AG04450 (cell line): ENCODE measurements around the gene RUNDC1. TPM values are rescaled to one million over a fixed set of nuclear protein-coding genes. Genes with fewer than 3 reads are reported as not detected.

ENCODE experiments used
- CTCF ChIA-PET: fragments of 300-600, 350-600 bp; formaldehyde crosslinking; extraction: SDS; loops from one replicate; lab custom pipeline; 2022; ENCODE audit warnings: antibody characterized with exemption, inconsistent platforms; lab: Charles Lee
- POLR2A ChIA-PET: fragments of 350-600 bp; formaldehyde crosslinking; extraction: SDS; loops from one replicate; lab custom pipeline; 2021; ENCODE audit warnings: antibody characterized with exemption, inconsistent platforms; lab: Yijun Ruan, JAX
- DNase-seq: peaks from one replicate; pipeline ENCODE4 v3.0.0-alpha.2; 2011; ENCODE audit warnings: low read depth, low spot score
- H3K27ac ChIP-seq: one replicate; pipeline ENCODE4 v1.5.1; 2012; ENCODE audit warnings: low read depth, low read length, control low read depth
- H3K27me3 ChIP-seq: one replicate; pipeline ENCODE4 v1.6.0; 2012; ENCODE audit warnings: low read length; ENCODE audit not compliant: control insufficient read depth, insufficient read depth
- H3K4me3 ChIP-seq: 2 replicates; pipeline ENCODE4 v1.5.1; 2011; ENCODE audit warnings: mild to moderate bottlenecking, low read depth, low read length, control low read depth
- H3K9me3 ChIP-seq: 2 replicates; pipeline ENCODE4 v1.5.1; 2012; ENCODE audit warnings: low read length; ENCODE audit not compliant: control insufficient read depth, insufficient read depth
- polyA plus RNA-seq: library from polyadenylated mRNA; depleted of rRNA; stranded (reverse); fragments of >200 nt; gene quantifications from 2 replicates; pipeline ENCODE4 v1.2.3, GENCODE V29; 2011
- TF ChIP-seq, protein P1 (sequence below): IDR thresholded peaks from 2 replicates; pipeline ENCODE4 v1.5.1; 2011; ENCODE audit warnings: low read depth, low read length, control low read depth, inconsistent platforms

Gene RUNDC1
- polyA plus RNA-seq, 1 experiment = 9.4 TPM

DNA sequence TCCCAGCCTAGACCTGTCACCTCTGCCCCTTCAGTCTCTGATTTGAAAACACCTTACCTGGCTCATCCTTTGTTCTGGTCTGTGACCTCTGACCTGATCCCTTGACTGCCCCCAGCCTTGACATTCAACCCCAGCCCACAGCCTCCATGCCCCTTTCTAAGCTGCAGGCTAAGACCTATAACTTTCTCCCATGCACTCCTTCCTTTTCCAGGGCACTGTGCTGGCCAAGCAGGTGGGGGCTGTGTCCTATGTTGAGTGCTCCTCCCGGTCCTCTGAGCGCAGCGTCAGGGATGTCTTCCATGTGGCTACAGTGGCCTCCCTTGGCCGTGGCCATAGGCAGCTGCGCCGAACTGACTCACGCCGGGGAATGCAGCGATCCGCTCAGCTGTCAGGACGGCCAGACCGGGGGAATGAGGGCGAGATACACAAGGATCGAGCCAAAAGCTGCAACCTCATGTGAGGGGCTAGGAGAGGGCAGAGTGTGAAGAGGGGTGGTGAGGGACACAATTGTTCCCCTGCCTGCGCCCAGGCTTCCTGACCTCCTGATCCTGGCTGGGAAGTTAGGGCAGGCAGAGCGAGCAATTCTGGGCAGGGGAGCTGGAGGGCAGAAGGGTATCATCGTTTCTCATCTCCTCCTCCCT, 48.0 kb downstream of the RUNDC1 start:
- ChIA-PET CTCF (no interaction called here), POLR2A (no interaction called here)
- DNase-seq = no peak
- Histone ChIP-seq H3K4me3 (no peak overlapping the region), H3K27ac (no peak overlapping the region), H3K9me3 (no peaks in the 10 kb centered on the region), H3K27me3 (peaks cover 4% of the 10 kb centered on the region)
- TF ChIP-seq, protein P1, sequence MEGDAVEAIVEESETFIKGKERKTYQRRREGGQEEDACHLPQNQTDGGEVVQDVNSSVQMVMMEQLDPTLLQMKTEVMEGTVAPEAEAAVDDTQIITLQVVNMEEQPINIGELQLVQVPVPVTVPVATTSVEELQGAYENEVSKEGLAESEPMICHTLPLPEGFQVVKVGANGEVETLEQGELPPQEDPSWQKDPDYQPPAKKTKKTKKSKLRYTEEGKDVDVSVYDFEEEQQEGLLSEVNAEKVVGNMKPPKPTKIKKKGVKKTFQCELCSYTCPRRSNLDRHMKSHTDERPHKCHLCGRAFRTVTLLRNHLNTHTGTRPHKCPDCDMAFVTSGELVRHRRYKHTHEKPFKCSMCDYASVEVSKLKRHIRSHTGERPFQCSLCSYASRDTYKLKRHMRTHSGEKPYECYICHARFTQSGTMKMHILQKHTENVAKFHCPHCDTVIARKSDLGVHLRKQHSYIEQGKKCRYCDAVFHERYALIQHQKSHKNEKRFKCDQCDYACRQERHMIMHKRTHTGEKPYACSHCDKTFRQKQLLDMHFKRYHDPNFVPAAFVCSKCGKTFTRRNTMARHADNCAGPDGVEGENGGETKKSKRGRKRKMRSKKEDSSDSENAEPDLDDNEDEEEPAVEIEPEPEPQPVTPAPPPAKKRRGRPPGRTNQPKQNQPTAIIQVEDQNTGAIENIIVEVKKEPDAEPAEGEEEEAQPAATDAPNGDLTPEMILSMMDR = no peak

GRCh38 chr17:43030137-43030767, 49.9 kb downstream of the RUNDC1 start:
- H3K27me3 ChIP-seq = peaks cover 4% of the 10 kb centered on the region
- DNase-seq = no peak
- POLR2A ChIA-PET = no interaction called here
- CTCF ChIA-PET = no interaction called here
- no peak overlapping the region for H3K27ac ChIP-seq
- no peaks in the 10 kb centered on the region for H3K9me3 ChIP-seq
- TF ChIP-seq, protein P1 = no peak
- H3K4me3 ChIP-seq = no peak overlapping the region

DNA sequence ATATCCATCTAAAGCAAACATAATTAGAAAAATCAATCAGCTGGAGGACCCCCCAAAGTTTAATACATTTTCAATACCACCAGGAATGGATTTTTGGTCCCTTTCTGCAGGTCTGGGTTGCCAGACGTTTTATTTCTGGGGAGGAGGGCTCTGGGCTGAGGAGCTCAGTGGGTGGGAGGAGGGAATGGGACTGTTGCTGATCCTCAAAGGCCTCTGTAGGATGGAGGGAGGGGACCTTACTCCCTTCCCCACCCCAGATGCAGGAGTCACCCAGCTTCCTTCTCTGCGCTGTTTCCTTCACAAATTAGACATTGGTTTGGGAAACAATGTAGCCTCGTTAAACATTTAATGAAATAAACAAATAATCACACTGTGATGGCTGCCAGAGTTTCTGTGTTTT, 51.3 kb downstream of the RUNDC1 start:
- Histone ChIP-seq H3K9me3 (no peaks in the 10 kb centered on the region), H3K4me3 (no peak overlapping the region), H3K27ac (no peak overlapping the region), H3K27me3 (peaks cover 2% of the 10 kb centered on the region)
- TF ChIP-seq, protein P1 = no peak
- ChIA-PET CTCF (interaction anchor here (0.7 kb wide), 1 partner anchor 38 kb away, joined by 4 read pairs; no protein-coding TSS in a partner anchor), POLR2A (interaction anchor here (0.5 to 0.8 kb wide), 3 partner anchors 35 to 284 kb away, joined by 3 to 9 read pairs (median 5); no protein-coding TSS in a partner anchor)
- DNase-seq = no peak

- no peaks in the 10 kb centered on the region for H3K27me3 ChIP-seq
- no peak for DNase-seq
- H3K9me3 ChIP-seq = no peaks in the 10 kb centered on the region
- CTCF ChIA-PET = interaction anchor here (0.9 kb wide), 1 partner anchor 10 kb away, joined by 3 read pairs; no protein-coding TSS in a partner anchor
- POLR2A ChIA-PET = interaction anchor here (0.7 kb wide), 1 partner anchor 66 kb away, joined by 3 read pairs; no protein-coding TSS in a partner anchor
- TF ChIP-seq, protein P1 = no peak
- H3K4me3 ChIP-seq = no peak overlapping the region
- H3K27ac ChIP-seq = no peak overlapping the region
Measured at GRCh38 chr17:43033948-43034881, 53.9 kb downstream of the RUNDC1 start.
